GM10266 (cell line): Measurements from ENCODE around the gene RBM10.

Experiments
- DNase-seq: peaks from one replicate; pipeline ENCODE4 v3.0.0; 2012; ENCODE audit errors: extremely low spot score
- CTCF ChIP-seq: IDR thresholded peaks from 2 replicates; pipeline ENCODE4 v1.5.1; 2012; ENCODE audit warnings: mild to moderate bottlenecking, low read depth; ENCODE audit not compliant: control insufficient read depth, insufficient read depth; ENCODE audit errors: missing control alignments

RBM10 gene

GRCh38 chrX:47224896-47225290, 79.9 kb downstream of the RBM10 start:
- TF ChIP-seq CTCF = no peak
- DNase-seq = no peak

- TF ChIP-seq CTCF = no peak
These were observed 81.0 kb downstream of the RBM10 start for GRCh38 chrX:47226071-47226470.

GRCh38 chrX:47226531-47227333, 81.7 kb downstream of the RBM10 start:
- no peak for DNase-seq
- no peak for TF ChIP-seq CTCF

More at GRCh38 chrX:47226071-47226470, 81.0 kb downstream of the RBM10 start:
- no peak for DNase-seq

GRCh38 chrX:47227334-47227583, 82.2 kb downstream of the RBM10 start:
- no peak for DNase-seq
- no peak for TF ChIP-seq CTCF

DNA sequence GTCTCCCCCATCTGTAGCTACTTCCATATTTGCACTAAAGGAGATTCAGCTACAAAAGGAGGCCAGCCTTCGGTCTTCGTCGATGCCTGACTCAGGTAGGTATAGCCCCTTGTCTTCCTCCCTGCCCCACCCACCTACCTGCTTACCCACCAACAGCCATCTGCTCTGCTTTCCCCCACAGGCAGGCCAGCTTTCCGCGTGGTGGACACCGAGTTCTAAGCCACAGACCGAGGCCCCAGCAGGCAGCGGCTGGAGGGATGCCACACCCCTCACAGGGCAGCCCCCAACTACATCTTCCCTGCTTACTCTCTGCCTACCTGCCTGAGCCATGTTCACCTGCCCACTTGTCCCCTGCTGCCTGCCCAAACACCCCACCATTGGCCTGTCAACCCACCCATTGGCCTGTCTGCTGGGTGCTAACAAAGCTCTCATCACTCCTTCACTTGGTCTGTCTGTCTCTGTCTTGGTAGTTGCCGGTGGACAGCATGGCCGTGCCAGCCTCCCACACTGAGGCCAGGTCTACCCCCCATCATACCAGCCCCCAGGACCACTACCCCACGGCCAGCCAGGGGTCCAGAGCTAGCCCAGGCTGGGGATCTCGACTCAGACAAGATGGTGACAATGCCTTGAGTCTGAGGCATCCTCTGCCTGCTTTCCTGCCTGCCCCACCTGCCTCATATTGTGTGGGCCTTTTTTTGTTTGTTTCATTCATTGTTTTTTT, 83.7 kb downstream of the RBM10 start:
- TF ChIP-seq CTCF = no peak
- no peak for DNase-seq

- TF ChIP-seq CTCF = no peak
- DNase-seq = no peak
These were observed 84.4 kb downstream of the RBM10 start for GRCh38 chrX:47229427-47229826.
